ENCODE data around the gene PLXDC1. TPM values are rescaled to one million over a fixed set of nuclear protein-coding genes. Genes with fewer than 3 reads are reported as not detected.

Gene PLXDC1
- total RNA-seq, 1 experiment from 2014 or later: 2.0 TPM

DNA sequence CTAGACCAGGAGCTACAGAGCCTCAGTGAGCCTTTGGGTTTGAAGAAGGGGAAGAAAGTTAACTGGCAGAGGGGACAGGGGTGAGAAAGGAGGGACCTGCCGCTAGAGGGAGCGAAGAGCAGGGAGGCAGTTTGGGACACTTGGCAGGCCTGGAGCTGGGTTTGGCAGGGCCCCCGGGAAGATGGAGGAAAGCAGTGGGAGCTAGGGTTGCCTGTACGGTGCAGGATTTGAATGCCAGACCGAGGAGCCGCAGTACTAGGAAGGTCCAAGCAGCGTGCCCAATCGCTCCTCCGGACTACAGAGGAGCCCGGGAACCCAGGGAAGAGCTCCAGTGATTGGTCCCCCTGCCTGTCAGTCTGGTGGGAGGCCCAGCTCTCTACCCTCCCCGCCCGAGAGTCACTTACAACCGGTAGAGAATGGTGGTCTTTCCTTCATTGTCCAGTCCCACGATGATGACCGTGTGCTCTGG lies 13.3 kb upstream of the PLXDC1 start:
- DNase-seq: peak; percentile 99
- no peak overlapping the region for H3K27ac ChIP-seq (ENCODE audit: insufficient read length, low read depth, low read length)
- no CpG with 5 or more reads among the region's 15 CpGs for WGBS (ENCODE audit: extremely low coverage, insufficient read length, low lambda C conversion rate)
- no peaks in the 10 kb centered on the region for H3K79me2 ChIP-seq (ENCODE audit: insufficient read depth, low read length)
- H3K4ac ChIP-seq (ENCODE audit: low read depth, low read length): no peak overlapping the region
- no peak overlapping the region for H3K9ac ChIP-seq (ENCODE audit: extremely low read depth, insufficient read length, low read length)
- no peak overlapping the region for H2AFZ ChIP-seq (ENCODE audit: low read length)
- H3K9me3 ChIP-seq (ENCODE audit: control insufficient read depth, low read depth, low read length): no peaks in the 10 kb centered on the region
- Mint-ChIP-seq H3K27ac (no peak overlapping the region; a peak in 2 of 7 replicates), H3K4me1 (peaks cover 24 to 25% of the 10 kb centered on the region in 2 experiments), H3K36me3 (ENCODE audit: insufficient read depth in 1 of 3, low read depth in 3 of 3) (peaks cover 3 to 8% (median 7%) of the 10 kb centered on the region in 3 experiments; a peak in 5 of 7 replicates), H3K4me3 (peak overlapping the region; percentile 82 to 96), H3K9me3 (peaks cover 4 to 8% of the 10 kb centered on the region in 2 experiments), H3K27me3 (ENCODE audit: low read depth) (peaks cover 32% of the 10 kb centered on the region)
- no peak overlapping the region for H2BK120ac ChIP-seq (ENCODE audit: low read depth, low read length, poor library complexity, severe bottlenecking)
- no peak overlapping the region for H3K56ac ChIP-seq (ENCODE audit: insufficient read length, low read depth, low read length)
- peaks cover 10% of the 10 kb centered on the region; the same call in 1 of the 2 replicates for H3K27me3 ChIP-seq (ENCODE audit: insufficient read depth, low read length)
- H4K5ac ChIP-seq (ENCODE audit: insufficient read length, low read depth, low read length): no peak overlapping the region
- TF ChIP-seq, protein P1, sequence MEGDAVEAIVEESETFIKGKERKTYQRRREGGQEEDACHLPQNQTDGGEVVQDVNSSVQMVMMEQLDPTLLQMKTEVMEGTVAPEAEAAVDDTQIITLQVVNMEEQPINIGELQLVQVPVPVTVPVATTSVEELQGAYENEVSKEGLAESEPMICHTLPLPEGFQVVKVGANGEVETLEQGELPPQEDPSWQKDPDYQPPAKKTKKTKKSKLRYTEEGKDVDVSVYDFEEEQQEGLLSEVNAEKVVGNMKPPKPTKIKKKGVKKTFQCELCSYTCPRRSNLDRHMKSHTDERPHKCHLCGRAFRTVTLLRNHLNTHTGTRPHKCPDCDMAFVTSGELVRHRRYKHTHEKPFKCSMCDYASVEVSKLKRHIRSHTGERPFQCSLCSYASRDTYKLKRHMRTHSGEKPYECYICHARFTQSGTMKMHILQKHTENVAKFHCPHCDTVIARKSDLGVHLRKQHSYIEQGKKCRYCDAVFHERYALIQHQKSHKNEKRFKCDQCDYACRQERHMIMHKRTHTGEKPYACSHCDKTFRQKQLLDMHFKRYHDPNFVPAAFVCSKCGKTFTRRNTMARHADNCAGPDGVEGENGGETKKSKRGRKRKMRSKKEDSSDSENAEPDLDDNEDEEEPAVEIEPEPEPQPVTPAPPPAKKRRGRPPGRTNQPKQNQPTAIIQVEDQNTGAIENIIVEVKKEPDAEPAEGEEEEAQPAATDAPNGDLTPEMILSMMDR (conservative IDR thresholded peaks at IDR 0.05): peak; percentile 85
- H3K23ac ChIP-seq (ENCODE audit: insufficient read length, low read depth, low read length): no peak overlapping the region
- H2BK20ac ChIP-seq (ENCODE audit: low read depth, low read length, poor library complexity, severe bottlenecking): no peak overlapping the region
- peak overlapping the region; percentile 82 for H3K4me2 ChIP-seq (ENCODE audit: insufficient read depth, insufficient read length, low read length)
- H2BK12ac ChIP-seq (ENCODE audit: insufficient read length, low read depth, low read length): no peak overlapping the region
- H3K18ac ChIP-seq (ENCODE audit: insufficient read length, low read depth, low read length): no peak overlapping the region
- no peak overlapping the region for H2BK15ac ChIP-seq (ENCODE audit: low read depth, low read length)
- H4K91ac ChIP-seq (ENCODE audit: insufficient read length, low read depth, low read length): no peak overlapping the region
- H3K23me2 ChIP-seq (ENCODE audit: insufficient read length, low read depth, low read length, poor library complexity, severe bottlenecking): peaks cover 9% of the 10 kb centered on the region
- H3K79me1 ChIP-seq (ENCODE audit: insufficient read depth, low read depth, low read length, poor library complexity, severe bottlenecking): no peaks in the 10 kb centered on the region
- no peaks in the 10 kb centered on the region for H4K20me1 ChIP-seq (ENCODE audit: control insufficient read depth, insufficient read depth, insufficient read length)
- no peak overlapping the region for H2BK5ac ChIP-seq (ENCODE audit: insufficient read length, low read length)
- H3T11ph ChIP-seq (ENCODE audit: low read length): no peak overlapping the region
- no peak overlapping the region for H2AK5ac ChIP-seq (ENCODE audit: insufficient read length, low read length)
- H3K4me1 ChIP-seq (ENCODE audit: insufficient read depth, low read length): no peaks in the 10 kb centered on the region
- no peak overlapping the region for H4K8ac ChIP-seq (replicated peaks; ENCODE audit: insufficient read length, low read depth, low read length)
- H3K14ac ChIP-seq (ENCODE audit: insufficient read depth, low read length): no peak overlapping the region
